ENCODE data around the gene PLD2.
A peak's percentile ranks its signal among the peaks of the same experiment; 100 is the strongest.

The PLD2 gene

GRCh38 chr17:4796552-4796920, 10.4 kb upstream of the PLD2 start:
- H3K36me3 ChIP-seq (ENCODE audit: control insufficient read depth, insufficient read depth, low read length): no peaks in the 10 kb centered on the region
- peak overlapping the region; percentile 92 for H3K27ac ChIP-seq
- H3K27me3 ChIP-seq (ENCODE audit: control insufficient read depth, insufficient read depth, low read length): no peaks in the 10 kb centered on the region
- peak overlapping the region; percentile 99 for H3K4me3 ChIP-seq (ENCODE audit: low read depth, low read length)
- H3K4me1 ChIP-seq: peaks cover 5% of the 10 kb centered on the region
- peaks cover 5% of the 10 kb centered on the region for H3K79me2 ChIP-seq
- H3K4me2 ChIP-seq (ENCODE audit: low read length): peak overlapping the region; percentile 91
- peak overlapping the region; percentile 89 for H2AFZ ChIP-seq
- H3K9ac ChIP-seq: peak overlapping the region; percentile 95
- H3K9me3 ChIP-seq (ENCODE audit: control insufficient read depth, low read length): no peaks in the 10 kb centered on the region
- TF ChIP-seq, protein P1, sequence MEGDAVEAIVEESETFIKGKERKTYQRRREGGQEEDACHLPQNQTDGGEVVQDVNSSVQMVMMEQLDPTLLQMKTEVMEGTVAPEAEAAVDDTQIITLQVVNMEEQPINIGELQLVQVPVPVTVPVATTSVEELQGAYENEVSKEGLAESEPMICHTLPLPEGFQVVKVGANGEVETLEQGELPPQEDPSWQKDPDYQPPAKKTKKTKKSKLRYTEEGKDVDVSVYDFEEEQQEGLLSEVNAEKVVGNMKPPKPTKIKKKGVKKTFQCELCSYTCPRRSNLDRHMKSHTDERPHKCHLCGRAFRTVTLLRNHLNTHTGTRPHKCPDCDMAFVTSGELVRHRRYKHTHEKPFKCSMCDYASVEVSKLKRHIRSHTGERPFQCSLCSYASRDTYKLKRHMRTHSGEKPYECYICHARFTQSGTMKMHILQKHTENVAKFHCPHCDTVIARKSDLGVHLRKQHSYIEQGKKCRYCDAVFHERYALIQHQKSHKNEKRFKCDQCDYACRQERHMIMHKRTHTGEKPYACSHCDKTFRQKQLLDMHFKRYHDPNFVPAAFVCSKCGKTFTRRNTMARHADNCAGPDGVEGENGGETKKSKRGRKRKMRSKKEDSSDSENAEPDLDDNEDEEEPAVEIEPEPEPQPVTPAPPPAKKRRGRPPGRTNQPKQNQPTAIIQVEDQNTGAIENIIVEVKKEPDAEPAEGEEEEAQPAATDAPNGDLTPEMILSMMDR (IDR thresholded peaks at IDR 0.05): peak; percentile 5

GRCh38 chr17:4800462-4801196, 6.3 kb upstream of the PLD2 start:
- Histone ChIP-seq H3K9ac (no peak overlapping the region), H3K79me2 (peaks cover 5% of the 10 kb centered on the region), H3K4me2 (ENCODE audit: low read length) (no peak overlapping the region), H3K27ac (no peak overlapping the region), H2AFZ (no peak overlapping the region), H3K9me3 (ENCODE audit: control insufficient read depth, low read length) (no peaks in the 10 kb centered on the region), H3K4me3 (ENCODE audit: low read depth, low read length) (no peak overlapping the region), H3K36me3 (ENCODE audit: control insufficient read depth, insufficient read depth, low read length) (no peaks in the 10 kb centered on the region), H3K27me3 (ENCODE audit: control insufficient read depth, insufficient read depth, low read length) (no peaks in the 10 kb centered on the region), H3K4me1 (peaks cover 5% of the 10 kb centered on the region)
- TF ChIP-seq, protein P1 (IDR thresholded peaks at IDR 0.05): no peak

DNA sequence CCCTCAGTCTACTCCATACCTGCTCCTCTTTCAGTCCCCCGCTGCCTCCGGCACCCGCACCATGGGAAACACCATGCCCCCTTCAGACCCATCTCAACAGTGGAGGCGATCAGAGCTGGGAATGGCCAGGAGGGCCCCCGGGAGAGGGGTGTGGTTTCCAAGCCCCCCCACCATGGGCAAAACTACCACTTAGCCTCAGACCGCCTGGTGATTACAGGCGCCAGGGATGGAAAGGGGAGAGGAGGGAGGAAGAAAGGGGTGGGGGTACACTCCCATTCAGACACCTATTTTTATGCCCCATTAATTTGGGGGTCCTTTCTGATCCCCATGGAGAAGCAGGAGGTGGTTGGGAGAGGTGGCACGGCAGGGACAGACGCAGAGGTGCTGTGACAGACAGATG, 4.7 kb upstream of the PLD2 start, which contains the start of gene C17orf114:
Gene C17orf114, minus strand, starts transcription at position 101 of the 400 bp plus-strand sequence.
- Histone ChIP-seq H2AFZ (no peak within 1 kb of the TSS), H3K36me3 (ENCODE audit: control insufficient read depth, insufficient read depth, low read length) (no peaks in the 10 kb centered on the region), H3K4me1 (no peaks in the 10 kb centered on the region), H3K4me3 (ENCODE audit: low read depth, low read length) (no peak within 1 kb of the TSS), H3K9ac (no peak within 1 kb of the TSS), H3K27ac (no peak within 1 kb of the TSS), H3K9me3 (ENCODE audit: control insufficient read depth, low read length) (no peaks in the 10 kb centered on the region), H3K4me2 (ENCODE audit: low read length) (no peak within 1 kb of the TSS), H3K27me3 (ENCODE audit: control insufficient read depth, insufficient read depth, low read length) (no peaks in the 10 kb centered on the region), H3K79me2 (no peaks in the 10 kb centered on the region)
- TF ChIP-seq, protein P1 (IDR thresholded peaks at IDR 0.05): no peak

- no peak overlapping the region for H3K27ac ChIP-seq
- H3K9me3 ChIP-seq (ENCODE audit: control insufficient read depth, low read length): no peaks in the 10 kb centered on the region
- peak overlapping the region; percentile 63 for H3K4me2 ChIP-seq (ENCODE audit: low read length)
- peaks cover 8% of the 10 kb centered on the region for H3K4me1 ChIP-seq
- peak overlapping the region; percentile 43 for H3K4me3 ChIP-seq (ENCODE audit: low read depth, low read length)
- H3K27me3 ChIP-seq (ENCODE audit: control insufficient read depth, insufficient read depth, low read length): no peaks in the 10 kb centered on the region
- H2AFZ ChIP-seq: peak overlapping the region; percentile 35
- no peaks in the 10 kb centered on the region for H3K79me2 ChIP-seq
- TF ChIP-seq, protein P1 (IDR thresholded peaks at IDR 0.05): no peak
- H3K36me3 ChIP-seq (ENCODE audit: control insufficient read depth, insufficient read depth, low read length): no peaks in the 10 kb centered on the region
- no peak overlapping the region for H3K9ac ChIP-seq
Observed at GRCh38 chr17:4806456-4806776, 536 bp upstream of the PLD2 start.
